Pancreas (tissue), 10 donors: Measurements from ENCODE around the gene ZP1. TPM values are rescaled to one million over a fixed set of nuclear protein-coding genes. Genes with fewer than 3 reads are reported as not detected.

Experiments used
- ATAC-seq, 4 donors: fragments of 200-7000 bp; cut with Tn5 transposase; one replicate each; pipeline versions ENCODE4 v1.8.0 to v1.9.1; 2020; ENCODE audit warnings: mild to moderate bottlenecking in 4 of 4, moderate library complexity in 4 of 4
- DNase-seq, 6 donors: peaks; one replicate each; pipeline ENCODE4 v3.0.0-alpha.2; 2020
- FAIRE-seq: peaks from 2 replicates; lab custom pipeline; 2012; peaks lifted over from hg19 to GRCh38; lab: Jason Lieb, UNC
- H3K27ac ChIP-seq, 4 donors: fragments of 200-600 bp; sonication (generic); 1 replicate in 3 of 4; 2 replicates in 1 of 4; pipeline versions ENCODE4 v1.5.0 to v1.8.0; 2020
- H3K27me3 ChIP-seq, 4 donors: fragments of 200-600 bp; one replicate each; pipeline ENCODE4 v1.8.0; 2021
- H3K36me3 ChIP-seq, 3 donors: fragments of 200-600 bp; sonication (generic) in 1 of 3; one replicate each; pipeline versions ENCODE4 v1.5.0 to v1.8.0; 2020 to 2021
- H3K4me1 ChIP-seq, 3 donors: fragments of 200-600 bp; one replicate each; pipeline ENCODE4 v1.8.0; 2021
- H3K4me3 ChIP-seq, 4 donors: fragments of 200-600 bp; sonication (generic) in 2 of 4; one replicate each; pipeline versions ENCODE4 v1.5.0 to v1.8.0; 2020 to 2021
- H3K9me3 ChIP-seq, 4 donors: fragments of 200-600 bp; one replicate each; pipeline ENCODE4 v1.8.0; 2021
- CTCF ChIP-seq, 4 donors: fragments of 200-600 bp; sonication (generic) in 3 of 4; IDR thresholded peaks; one replicate each; pipeline versions ENCODE4 v1.5.0 to v1.8.0; 2021; ENCODE audit warnings: antibody characterized with exemption in 4 of 4
- WGBS, 2 donors: extraction: QIAGEN DNeasy Blood & Tissue Kit; methylation state at CpG; one replicate each; pipeline ENCODE4 v1.1.7; 2013; 5-methylcytosine and 5-hydroxymethylcytosine counted together
- intact Hi-C, 3 donors: fragments of 100-400 bp; cut with DNase I; formaldehyde crosslinking; loops; one replicate each; pipeline versions ENCODE4 v1.11.1 to v1.14.2; 2022
- polyA plus RNA-seq, 2 donors: library from polyadenylated mRNA; stranded (reverse); fragments of 200-250 nt; gene quantifications; one replicate each; pipeline ENCODE4 v1.2.3, GENCODE V29; 2013
- total RNA-seq, 6 donors: library from RNA; stranded (reverse); fragmentation: NEBNext Ultra II Directional in 4 of 6; extraction: Animal tissue kit (Norgen Biotek cat#: 25700) in 4 of 6; gene quantifications; one replicate each; pipeline versions ENCODE4 v1.2.1 to v1.2.4, GENCODE V29; 2021 to 2023
- donor health status: healthy with polysubstance abuse.
- donor health status: DM: no; HTN: no; CAD: no; lungs with moderate emphysema.
- donor health status: DM: no; HTN: no; CAD: no.
- donor health status: control.
- donor health status: control.
- donor health status: Bipolar disorder and iron deficiency.
- donor health status: DM: yes; HTN: yes; CAD: no.
- donor health status: DM: no; HTN: no; CAD: no.
- donor health status: DM: no; HTN: no; CAD: no.
- donor health status: DM: yes; HTN: yes; CAD: no.

Gene ZP1
- total and polyA plus RNA-seq, 8 donors: 0.34 to 1.5 TPM; not detected in 6

GRCh38 chr11:60854847-60855725 lies 12.3 kb upstream of the ZP1 start:
- WGBS, 2 donors: 45 to 55% methylated on average over 8 of the region's 8 CpGs

GRCh38 chr11:60855726-60856633 lies 11.4 kb upstream of the ZP1 start, which contains the start of gene PTGDR2:
PTGDR2 (minus strand) TSS chr11:60855950; CDS start chr11:60853722, 2,228 bp downstream.
- peak in 2 of 4 donors; percentile 25 to 37 for ATAC-seq
- H3K4me1 ChIP-seq: no peaks in the 10 kb centered on the region
- no peak within 1 kb of the TSS for H3K4me3 ChIP-seq

More at GRCh38 chr11:60854847-60855725, 12.3 kb upstream of the ZP1 start:
- intact Hi-C loops: no loop called here
- Histone ChIP-seq H3K4me3 (no peak overlapping the region), H3K36me3 (peaks cover 0 to 10% (median 3%) of the 10 kb centered on the region in 3 donors), H3K27me3 (no peaks in the 10 kb centered on the region), H3K4me1 (no peaks in the 10 kb centered on the region), H3K9me3 (no peaks in the 10 kb centered on the region), H3K27ac (no peak overlapping the region)
- TF ChIP-seq CTCF (IDR thresholded peaks at IDR 0.05): no peak
- FAIRE-seq: no peak
- no peak for ATAC-seq
- DNase-seq: no peak

GRCh38 chr11:60857378-60858232 lies 9.7 kb upstream of the ZP1 start:
- Histone ChIP-seq H3K4me1 (no peaks in the 10 kb centered on the region), H3K9me3 (no peaks in the 10 kb centered on the region), H3K4me3 (no peak overlapping the region), H3K27ac (no peak overlapping the region), H3K27me3 (no peaks in the 10 kb centered on the region), H3K36me3 (no peaks in the 10 kb centered on the region)
- 84 to 87% methylated on average over 5 of the region's 5 CpGs for WGBS, 2 donors
- DNase-seq (no peak), FAIRE-seq (no peak), ATAC-seq (no peak)
- no peak for TF ChIP-seq CTCF (IDR thresholded peaks at IDR 0.05)
- intact Hi-C loops: no loop called here

More at GRCh38 chr11:60855726-60856633, 11.4 kb upstream of the ZP1 start, which contains the start of gene PTGDR2:
- H3K27ac ChIP-seq: no peak within 1 kb of the TSS
- DNase-seq (no peak), FAIRE-seq (no peak)
- intact Hi-C loops: no loop called here
- H3K27me3 ChIP-seq: no peaks in the 10 kb centered on the region
- no peak for TF ChIP-seq CTCF (IDR thresholded peaks at IDR 0.05)
- WGBS, 2 donors: 29 to 31% methylated on average over 14 of the region's 14 CpGs
- no peaks in the 10 kb centered on the region for H3K9me3 ChIP-seq
- H3K36me3 ChIP-seq: peaks cover 0 to under 1% (median 0%) of the 10 kb centered on the region in 3 donors

- ATAC-seq (no peak), FAIRE-seq (no peak), DNase-seq (no peak)
- WGBS, 2 donors: 82 to 85% methylated on average over 8 of the region's 8 CpGs
- no peaks in the 10 kb centered on the region for H3K9me3 ChIP-seq
- intact Hi-C loops: no loop called here
- no peaks in the 10 kb centered on the region for H3K4me1 ChIP-seq
- no peaks in the 10 kb centered on the region for H3K27me3 ChIP-seq
- TF ChIP-seq CTCF (IDR thresholded peaks at IDR 0.05): no peak
- no peak overlapping the region for H3K4me3 ChIP-seq
- no peaks in the 10 kb centered on the region for H3K36me3 ChIP-seq
- no peak overlapping the region for H3K27ac ChIP-seq
Measured at GRCh38 chr11:60858236-60858635, 9.1 kb upstream of the ZP1 start.
